ENCODE data around the gene SLC4A8.

- TF ChIP-seq CTCF (IDR thresholded peaks at IDR 0.05) (no peak), POLR2A (IDR thresholded peaks at IDR 0.05) (no peak)
Measured at GRCh38 chr12:51407604-51408003, 17.0 kb upstream of the SLC4A8 start.
